GM23248 (cell line): ENCODE measurements around the gene NDEL1.

Source experiments
- EZH2 ChIP-seq: fragments of 200-600 bp; sonication (generic); IDR thresholded peaks from 2 replicates; pipeline ENCODE4 v1.6.1; 2018; ENCODE audit warnings: antibody characterized with exemption, mild to moderate bottlenecking; ENCODE audit not compliant: insufficient read depth, poor library complexity, severe bottlenecking
- EZH2phosphoT487 ChIP-seq: fragments of 200-600 bp; sonication (generic); IDR thresholded peaks from 2 replicates; pipeline ENCODE4 v1.6.1; 2018; ENCODE audit warnings: antibody characterized with exemption, moderate library complexity, mild to moderate bottlenecking, low read depth; ENCODE audit not compliant: insufficient read depth

GRCh38 chr17:8480011-8480976 is 44.6 kb downstream of the NDEL1 start:
- no peak for TF ChIP-seq EZH2
- no peak for TF ChIP-seq EZH2phosphoT487
